ENCODE results near the gene OTOG. TPM values are rescaled to one million over a fixed set of nuclear protein-coding genes. Genes with fewer than 3 reads are reported as not detected.
A peak's percentile ranks its signal among the peaks of the same experiment; 100 is the strongest.

Gene OTOG
- total RNA-seq, 1 donor from 2014 or later, result not detected

DNA sequence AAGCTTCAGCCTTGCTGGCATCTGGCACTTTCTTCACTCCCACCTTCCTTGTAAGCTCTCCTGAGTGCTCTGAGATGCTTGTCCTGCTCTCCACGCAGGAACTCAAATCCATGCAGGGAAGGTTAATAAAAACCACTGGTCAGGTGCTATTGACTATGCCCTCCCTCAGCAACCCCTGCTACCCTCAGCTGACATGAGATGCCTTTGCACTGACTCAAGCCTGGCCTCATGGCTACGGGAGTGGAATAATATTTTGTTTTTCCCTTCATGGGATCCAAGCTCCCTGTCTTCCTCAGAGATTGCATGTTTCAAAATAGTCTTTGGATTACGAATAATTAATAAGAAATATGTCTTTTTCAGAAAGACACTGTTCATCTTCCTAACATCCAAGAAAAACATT, 38.8 kb upstream of the OTOG start:
- H3K4me1 Mint-ChIP-seq (ENCODE audit: low read depth), result peaks cover 12% of the 10 kb centered on the region
- peaks cover 26% of the 10 kb centered on the region for H3K27me3 Mint-ChIP-seq (ENCODE audit: low read depth)
- TF ChIP-seq, protein P1, sequence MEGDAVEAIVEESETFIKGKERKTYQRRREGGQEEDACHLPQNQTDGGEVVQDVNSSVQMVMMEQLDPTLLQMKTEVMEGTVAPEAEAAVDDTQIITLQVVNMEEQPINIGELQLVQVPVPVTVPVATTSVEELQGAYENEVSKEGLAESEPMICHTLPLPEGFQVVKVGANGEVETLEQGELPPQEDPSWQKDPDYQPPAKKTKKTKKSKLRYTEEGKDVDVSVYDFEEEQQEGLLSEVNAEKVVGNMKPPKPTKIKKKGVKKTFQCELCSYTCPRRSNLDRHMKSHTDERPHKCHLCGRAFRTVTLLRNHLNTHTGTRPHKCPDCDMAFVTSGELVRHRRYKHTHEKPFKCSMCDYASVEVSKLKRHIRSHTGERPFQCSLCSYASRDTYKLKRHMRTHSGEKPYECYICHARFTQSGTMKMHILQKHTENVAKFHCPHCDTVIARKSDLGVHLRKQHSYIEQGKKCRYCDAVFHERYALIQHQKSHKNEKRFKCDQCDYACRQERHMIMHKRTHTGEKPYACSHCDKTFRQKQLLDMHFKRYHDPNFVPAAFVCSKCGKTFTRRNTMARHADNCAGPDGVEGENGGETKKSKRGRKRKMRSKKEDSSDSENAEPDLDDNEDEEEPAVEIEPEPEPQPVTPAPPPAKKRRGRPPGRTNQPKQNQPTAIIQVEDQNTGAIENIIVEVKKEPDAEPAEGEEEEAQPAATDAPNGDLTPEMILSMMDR (IDR thresholded peaks at IDR 0.05), result no peak
- no peak for DNase-seq (ENCODE audit: low spot score)
- H3K36me3 Mint-ChIP-seq (ENCODE audit: low read depth), result no peaks in the 10 kb centered on the region
- peak overlapping the region; percentile 79 for H3K27ac Mint-ChIP-seq (ENCODE audit: unreplicated experiment)
- no peaks in the 10 kb centered on the region for H3K9me3 Mint-ChIP-seq (ENCODE audit: low read depth)
- H3K4me3 Mint-ChIP-seq (ENCODE audit: unreplicated experiment), result no peak overlapping the region

DNA sequence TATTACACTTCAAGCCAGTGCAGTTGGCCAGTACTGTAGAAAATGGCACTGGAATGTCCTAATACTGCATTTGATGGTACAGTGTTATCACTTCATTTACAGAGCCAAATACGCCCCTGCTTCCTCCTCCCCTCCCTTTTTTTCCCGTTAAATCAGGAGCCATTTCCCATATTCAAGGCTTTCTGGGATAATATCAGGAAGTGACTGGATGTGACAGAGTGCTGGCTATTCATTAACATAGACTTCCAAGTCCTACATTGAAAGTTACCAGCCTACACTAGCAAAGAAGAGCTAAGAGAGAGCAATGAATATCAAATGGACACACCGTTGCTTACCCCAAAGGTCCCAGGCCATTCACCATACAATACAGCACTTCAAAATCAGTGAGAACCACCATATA, 38.3 kb upstream of the OTOG start:
- DNase-seq (ENCODE audit: low spot score), result no peak
- peaks cover 12% of the 10 kb centered on the region for H3K4me1 Mint-ChIP-seq (ENCODE audit: low read depth)
- no peaks in the 10 kb centered on the region for H3K9me3 Mint-ChIP-seq (ENCODE audit: low read depth)
- no peak overlapping the region for H3K4me3 Mint-ChIP-seq (ENCODE audit: unreplicated experiment)
- H3K27ac Mint-ChIP-seq (ENCODE audit: unreplicated experiment), result peak overlapping the region; percentile 79
- peaks cover 30% of the 10 kb centered on the region for H3K27me3 Mint-ChIP-seq (ENCODE audit: low read depth)
- H3K36me3 Mint-ChIP-seq (ENCODE audit: low read depth), result no peaks in the 10 kb centered on the region
- TF ChIP-seq, protein P1 (IDR thresholded peaks at IDR 0.05), result no peak

DNA sequence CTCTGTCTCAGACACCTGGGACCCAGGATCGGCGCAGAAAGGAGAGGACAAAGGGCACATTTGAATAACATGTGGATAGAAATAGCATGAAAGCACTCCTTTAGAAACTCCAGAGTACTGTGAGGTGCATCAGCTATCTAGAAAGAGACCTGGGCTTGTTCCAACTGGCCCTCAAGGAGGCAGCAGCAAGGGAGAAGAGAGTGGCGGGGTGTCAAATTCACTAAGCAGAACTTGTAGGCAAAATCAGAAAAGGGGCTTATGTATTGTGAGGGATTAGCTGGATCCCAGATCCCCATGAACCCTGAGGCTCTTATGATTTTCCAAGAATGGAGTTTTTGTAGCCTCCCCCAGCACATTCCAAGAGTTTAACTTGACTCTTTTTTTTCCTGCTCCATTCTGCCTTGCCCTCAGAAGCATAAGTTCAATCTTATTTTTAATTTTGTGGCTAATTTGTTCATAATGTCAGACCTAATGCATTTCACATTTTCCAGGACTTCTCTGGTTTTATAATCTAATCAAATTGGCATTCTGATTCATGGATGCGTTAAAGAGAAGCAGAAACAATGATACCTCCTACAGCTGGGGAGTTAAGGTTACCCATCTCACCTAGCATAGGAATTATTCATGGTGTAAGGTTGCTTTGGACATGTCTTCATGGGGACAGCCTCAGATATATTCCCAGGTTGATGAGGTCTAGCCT, 36.4 kb upstream of the OTOG start:
- TF ChIP-seq, protein P1 (IDR thresholded peaks at IDR 0.05), result no peak
- H3K36me3 Mint-ChIP-seq (ENCODE audit: low read depth), result no peaks in the 10 kb centered on the region
- DNase-seq (ENCODE audit: low spot score), result no peak
- H3K4me1 Mint-ChIP-seq (ENCODE audit: low read depth), result peaks cover 12% of the 10 kb centered on the region
- peaks cover 31% of the 10 kb centered on the region for H3K27me3 Mint-ChIP-seq (ENCODE audit: low read depth)
- peak overlapping the region; percentile 43 for H3K27ac Mint-ChIP-seq (ENCODE audit: unreplicated experiment)
- H3K9me3 Mint-ChIP-seq (ENCODE audit: low read depth), result no peaks in the 10 kb centered on the region
- H3K4me3 Mint-ChIP-seq (ENCODE audit: unreplicated experiment), result no peak overlapping the region

- Mint-ChIP-seq H3K27ac (ENCODE audit: unreplicated experiment) (no peak overlapping the region), H3K4me1 (ENCODE audit: low read depth) (peaks cover 12% of the 10 kb centered on the region), H3K4me3 (ENCODE audit: unreplicated experiment) (no peak overlapping the region), H3K27me3 (ENCODE audit: low read depth) (peaks cover 28% of the 10 kb centered on the region), H3K36me3 (ENCODE audit: low read depth) (no peaks in the 10 kb centered on the region), H3K9me3 (ENCODE audit: low read depth) (no peaks in the 10 kb centered on the region)
- TF ChIP-seq, protein P1 (IDR thresholded peaks at IDR 0.05), result no peak
- no peak for DNase-seq (ENCODE audit: low spot score)
These were observed 35.5 kb upstream of the OTOG start for GRCh38 chr11:17511571-17511970.

DNA sequence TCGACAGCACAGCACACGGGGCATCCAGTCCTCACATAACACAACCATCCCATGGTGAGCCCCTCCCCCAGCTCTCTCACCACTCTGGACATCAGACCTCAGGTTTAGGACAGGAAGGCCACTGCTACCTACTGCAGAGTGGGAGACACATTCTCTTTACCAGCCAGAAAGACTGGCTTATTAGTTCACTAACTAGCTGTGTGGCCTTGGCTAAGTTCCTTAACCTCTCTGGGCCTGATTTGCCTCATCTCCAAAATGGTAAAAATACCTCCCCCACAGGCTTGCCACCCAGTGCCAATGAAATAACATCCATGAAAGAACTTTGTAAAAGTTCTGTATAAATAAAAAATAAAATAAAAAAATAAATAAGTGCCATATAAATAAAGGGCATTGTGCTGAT, 35.0 kb upstream of the OTOG start:
- H3K36me3 Mint-ChIP-seq (ENCODE audit: low read depth), result no peaks in the 10 kb centered on the region

More for the DNA sequence above, 35.0 kb upstream of the OTOG start:
- Mint-ChIP-seq H3K4me3 (ENCODE audit: unreplicated experiment) (no peak overlapping the region), H3K4me1 (ENCODE audit: low read depth) (peaks cover 12% of the 10 kb centered on the region), H3K27me3 (ENCODE audit: low read depth) (peaks cover 27% of the 10 kb centered on the region), H3K9me3 (ENCODE audit: low read depth) (no peaks in the 10 kb centered on the region), H3K27ac (ENCODE audit: unreplicated experiment) (no peak overlapping the region)
- TF ChIP-seq, protein P1 (IDR thresholded peaks at IDR 0.05), result no peak
- DNase-seq (ENCODE audit: low spot score), result no peak

Data from chondrocyte (in vitro differentiated cells).